Measurements from ENCODE around the gene HSPD1.
A peak's percentile ranks its signal among the peaks of the same experiment; 100 is the strongest.
"Not testable (repeated sequence)": the region's sequence is repeated elsewhere in the genome, so short reads cannot be mapped to it uniquely, and the experiment has no call there.

Gene HSPD1

GRCh38 chr2:197498937-197499593 is 575 bp downstream of the HSPD1 start:
- peak; percentile 87 for DNase-seq

- DNase-seq: no peak
Measured at GRCh38 chr2:197498235-197498936, 1.3 kb downstream of the HSPD1 start.

GRCh38 chr2:197497326-197497725 is 2.3 kb downstream of the HSPD1 start:
- no peak for DNase-seq

GRCh38 chr2:197496695-197497094 is 2.9 kb downstream of the HSPD1 start:
- DNase-seq: no peak

- DNase-seq: no peak
Measured at GRCh38 chr2:197495433-197496134, 4.1 kb downstream of the HSPD1 start.

- DNase-seq: no peak
Measured at GRCh38 chr2:197487385-197487784, 12.3 kb downstream of the HSPD1 start.

- no peak for DNase-seq
Measured at GRCh38 chr2:197486175-197486574, 13.5 kb downstream of the HSPD1 start.

GRCh38 chr2:197484248-197484647 is 15.4 kb downstream of the HSPD1 start:
- not testable (repeated sequence) for DNase-seq

- DNase-seq: no peak
Measured at GRCh38 chr2:197480165-197481036, 19.2 kb downstream of the HSPD1 start.

- DNase-seq: no peak
Measured at GRCh38 chr2:197477797-197478196, 21.8 kb downstream of the HSPD1 start.

- DNase-seq: no peak
Measured at GRCh38 chr2:197472166-197472565, 27.5 kb downstream of the HSPD1 start.

- DNase-seq: no peak
Measured at GRCh38 chr2:197464175-197464574, 35.5 kb downstream of the HSPD1 start.

GRCh38 chr2:197461057-197461456 is 38.6 kb downstream of the HSPD1 start:
- no peak for DNase-seq

GRCh38 chr2:197460649-197461048 is 39.0 kb downstream of the HSPD1 start:
- no peak for DNase-seq

GRCh38 chr2:197455428-197455827 is 44.2 kb downstream of the HSPD1 start:
- DNase-seq: no peak

- no peak for DNase-seq
Measured at GRCh38 chr2:197454923-197455322, 44.7 kb downstream of the HSPD1 start.

GRCh38 chr2:197453914-197454398 is 45.7 kb downstream of the HSPD1 start:
- no peak for DNase-seq

- peak; percentile 94 for DNase-seq
Measured at GRCh38 chr2:197453123-197453913, 46.3 kb downstream of the HSPD1 start, which contains the start of gene COQ10B. Gene COQ10B (plus strand): TSS chr2:197453552. CDS start chr2:197453561, 9 bp downstream.

- DNase-seq: no peak
Measured at GRCh38 chr2:197452754-197453122, 46.9 kb downstream of the HSPD1 start.

- DNase-seq: not testable (repeated sequence)
Measured at GRCh38 chr2:197450935-197451358, 48.7 kb downstream of the HSPD1 start.

GRCh38 chr2:197450465-197450864 is 49.2 kb downstream of the HSPD1 start:
- DNase-seq: no peak
